Cardiac fibroblast (primary cell): ENCODE results near the gene TEF.

Experiments used
- DNase-seq, 2 donors: peaks; one replicate each; pipeline versions ENCODE4 v3.0.0 to v3.0.0-alpha.2; 2010; ENCODE audit warnings: low read depth in 2 of 2
- H3K4me3 ChIP-seq, 2 donors: replicated peaks in 1 of 2; 1 replicate in 1 of 2; 2 replicates in 1 of 2; pipeline ENCODE4 v1.5.1; 2011; ENCODE audit warnings: low read depth in 2 of 2, low read length in 2 of 2, mild to moderate bottlenecking in 2 of 2, moderate library complexity in 1 of 2
- TF ChIP-seq, protein P1 (sequence below): IDR thresholded peaks from one replicate; pipeline ENCODE4 v1.5.1; 2011; ENCODE audit warnings: low read depth, mild to moderate bottlenecking, low read length, inconsistent platforms

TEF gene

DNA sequence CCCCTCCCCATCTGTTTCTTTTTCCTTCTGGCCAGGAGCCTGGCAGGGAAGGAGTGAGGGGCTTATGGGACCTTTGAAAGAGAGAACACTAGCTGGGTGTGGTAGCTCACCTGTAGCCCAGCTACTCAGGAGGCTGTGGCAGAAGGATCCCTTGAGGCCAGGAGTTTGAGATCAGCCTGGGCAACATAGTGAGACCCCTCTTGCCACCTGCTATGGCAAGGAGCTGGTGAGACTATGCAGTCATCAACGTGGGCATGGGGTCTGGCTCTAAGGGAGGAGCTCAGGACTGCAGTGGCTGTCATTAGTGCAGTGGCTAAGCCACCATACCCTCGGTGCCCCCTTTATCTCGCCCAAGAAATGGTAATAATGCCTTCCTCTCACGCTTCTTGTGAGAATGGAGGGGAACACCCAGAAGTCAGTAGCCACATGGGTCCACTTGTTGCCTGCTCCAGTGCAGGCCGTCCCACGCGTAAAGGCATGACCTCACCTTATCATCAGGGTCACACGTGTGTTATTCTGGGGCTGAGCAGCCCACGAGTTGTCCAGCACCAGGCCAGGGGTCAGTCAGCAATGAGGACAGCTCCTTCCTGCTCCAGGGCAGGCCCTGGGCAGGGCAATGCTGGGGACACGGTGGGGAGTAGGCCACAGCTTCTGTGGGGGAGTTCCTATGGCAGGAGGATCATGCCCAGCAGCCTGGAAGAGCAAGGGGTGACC is 27.7 kb upstream of the TEF start:
- no peak overlapping the region for H3K4me3 ChIP-seq
- no peak for DNase-seq
- TF ChIP-seq, protein P1, sequence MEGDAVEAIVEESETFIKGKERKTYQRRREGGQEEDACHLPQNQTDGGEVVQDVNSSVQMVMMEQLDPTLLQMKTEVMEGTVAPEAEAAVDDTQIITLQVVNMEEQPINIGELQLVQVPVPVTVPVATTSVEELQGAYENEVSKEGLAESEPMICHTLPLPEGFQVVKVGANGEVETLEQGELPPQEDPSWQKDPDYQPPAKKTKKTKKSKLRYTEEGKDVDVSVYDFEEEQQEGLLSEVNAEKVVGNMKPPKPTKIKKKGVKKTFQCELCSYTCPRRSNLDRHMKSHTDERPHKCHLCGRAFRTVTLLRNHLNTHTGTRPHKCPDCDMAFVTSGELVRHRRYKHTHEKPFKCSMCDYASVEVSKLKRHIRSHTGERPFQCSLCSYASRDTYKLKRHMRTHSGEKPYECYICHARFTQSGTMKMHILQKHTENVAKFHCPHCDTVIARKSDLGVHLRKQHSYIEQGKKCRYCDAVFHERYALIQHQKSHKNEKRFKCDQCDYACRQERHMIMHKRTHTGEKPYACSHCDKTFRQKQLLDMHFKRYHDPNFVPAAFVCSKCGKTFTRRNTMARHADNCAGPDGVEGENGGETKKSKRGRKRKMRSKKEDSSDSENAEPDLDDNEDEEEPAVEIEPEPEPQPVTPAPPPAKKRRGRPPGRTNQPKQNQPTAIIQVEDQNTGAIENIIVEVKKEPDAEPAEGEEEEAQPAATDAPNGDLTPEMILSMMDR = no peak

DNA sequence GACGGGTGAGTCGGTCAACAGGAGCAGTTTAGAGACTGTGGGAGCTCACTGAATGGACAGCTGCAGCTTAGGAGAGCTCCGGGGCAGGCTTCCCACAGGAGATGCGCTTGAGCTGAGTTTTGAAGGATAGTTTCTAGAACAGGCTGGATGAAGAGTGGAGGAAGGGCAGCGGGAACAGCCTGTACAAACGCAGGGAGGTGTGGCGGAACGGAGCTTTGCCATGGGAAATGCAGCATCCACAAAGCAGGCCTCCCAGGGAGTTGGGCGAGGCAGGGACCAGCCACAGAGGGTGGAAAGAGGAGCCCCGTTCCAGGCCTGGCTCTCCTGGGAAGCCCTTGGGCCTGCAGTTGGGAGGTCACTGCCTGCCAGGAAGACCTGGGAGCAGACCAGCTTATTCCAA is 26.8 kb upstream of the TEF start:
- no peak overlapping the region for H3K4me3 ChIP-seq
- DNase-seq = no peak
- TF ChIP-seq, protein P1 = no peak

DNA sequence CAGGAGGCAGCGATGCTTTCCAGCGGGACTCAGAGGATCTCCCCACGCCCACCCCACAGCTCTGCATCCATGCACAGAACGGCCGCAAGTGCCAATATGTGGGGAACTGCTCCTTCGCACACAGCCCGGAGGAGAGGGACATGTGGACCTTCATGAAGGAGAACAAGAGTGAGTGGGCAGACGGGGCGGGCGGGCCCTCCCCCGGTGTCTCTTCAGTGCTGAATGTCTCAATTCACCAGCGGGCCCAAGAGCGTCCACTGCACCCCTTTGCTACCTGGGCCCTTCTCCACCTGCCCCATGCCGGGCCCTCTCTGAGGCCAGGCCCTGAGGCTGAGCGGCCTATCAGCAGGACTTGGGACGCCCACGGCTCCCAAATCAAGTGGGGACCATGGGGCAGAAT is 25.8 kb upstream of the TEF start:
- TF ChIP-seq, protein P1 = no peak
- H3K4me3 ChIP-seq = no peak overlapping the region
- DNase-seq = no peak

DNA sequence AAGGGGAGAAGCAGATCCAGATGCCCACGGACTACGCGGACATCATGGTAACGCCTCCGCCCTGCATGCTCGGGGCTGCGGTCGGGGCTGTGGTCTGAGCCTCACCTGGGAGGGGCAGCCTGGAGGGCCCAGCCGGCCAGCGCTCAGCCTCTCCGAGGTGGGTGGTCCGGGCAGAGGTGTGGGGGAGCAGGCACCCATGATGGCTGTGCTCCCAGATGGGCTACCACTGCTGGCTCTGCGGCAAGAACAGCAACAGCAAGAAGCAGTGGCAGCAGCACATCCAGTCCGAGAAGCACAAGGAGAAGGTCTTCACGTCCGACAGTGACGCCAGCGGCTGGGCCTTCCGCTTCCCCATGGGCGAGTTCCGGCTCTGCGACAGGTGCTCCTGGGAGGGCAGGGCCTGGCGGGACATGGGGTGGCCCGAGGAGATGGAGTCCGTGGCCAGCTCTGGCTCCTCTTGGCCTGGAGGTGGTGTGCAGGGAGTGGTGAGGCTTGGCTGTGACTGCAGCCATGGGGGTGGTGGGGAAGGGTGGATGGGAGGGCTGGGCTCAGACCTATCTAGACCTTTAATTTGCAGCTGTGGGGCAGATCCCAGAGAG is 25.2 kb upstream of the TEF start:
- no peak overlapping the region for H3K4me3 ChIP-seq
- TF ChIP-seq, protein P1 = no peak
- DNase-seq = no peak

DNA sequence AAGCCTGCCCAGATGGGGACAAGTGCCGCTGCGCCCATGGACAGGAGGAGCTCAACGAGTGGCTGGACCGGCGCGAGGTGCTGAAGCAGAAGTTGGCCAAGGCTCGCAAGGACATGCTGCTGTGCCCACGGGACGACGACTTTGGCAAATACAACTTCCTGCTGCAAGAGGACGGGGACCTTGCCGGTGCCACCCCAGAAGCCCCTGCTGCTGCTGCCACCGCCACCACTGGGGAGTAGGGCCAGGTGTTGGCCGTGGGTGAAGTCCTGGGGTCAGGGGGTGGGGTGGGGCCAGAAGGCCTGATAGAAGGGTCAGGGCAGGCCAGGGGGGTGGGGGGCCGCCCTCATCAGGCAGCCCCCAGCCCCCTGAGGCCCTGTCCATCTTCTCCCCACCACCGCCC is 24.6 kb upstream of the TEF start:
- no peak overlapping the region for H3K4me3 ChIP-seq
- DNase-seq = no peak
- TF ChIP-seq, protein P1 = no peak

DNA sequence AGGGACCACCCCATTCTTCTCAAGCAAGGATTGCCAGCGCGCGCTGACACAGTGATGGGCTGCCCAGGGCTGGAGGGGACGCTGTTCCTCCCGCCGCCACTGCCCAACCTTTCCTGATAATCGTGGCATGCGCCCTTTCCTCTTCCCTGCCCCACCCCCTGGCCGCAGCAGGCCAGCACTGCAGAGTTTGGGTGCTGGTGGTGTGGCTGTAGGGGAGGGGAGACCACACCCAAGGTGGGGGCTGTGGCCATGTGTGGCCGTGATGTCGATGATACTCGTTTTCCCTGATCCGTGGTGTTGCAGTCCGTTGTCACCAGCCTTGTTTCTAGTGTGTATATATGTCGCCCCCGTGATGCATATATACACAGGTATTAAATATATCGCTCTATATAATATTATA is 22.8 kb upstream of the TEF start:
- H3K4me3 ChIP-seq = no peak overlapping the region
- TF ChIP-seq, protein P1 = no peak
- no peak for DNase-seq
